ENCODE results near the gene TARS3. TPM values are rescaled to one million over a fixed set of nuclear protein-coding genes. Genes with fewer than 3 reads are reported as not detected.

TARS3 gene
- total RNA-seq, 1 experiment from 2014 or later: 9.5 TPM

- DNase-seq (ENCODE audit: low spot score): no peak
- no peak overlapping the region for H3K4me3 Mint-ChIP-seq
- ATAC-seq: no peak
- H3K9me3 Mint-ChIP-seq: no peaks in the 10 kb centered on the region
- ChIA-PET CTCF (no interaction called here), POLR2A (no interaction called here)
- peaks cover 17% of the 10 kb centered on the region for H3K4me1 Mint-ChIP-seq
- no peak overlapping the region for H3K27ac Mint-ChIP-seq
- peaks cover 10% of the 10 kb centered on the region for H3K27me3 Mint-ChIP-seq (ENCODE audit: low read depth)
- TF ChIP-seq JAZF1 (CRISPR knock-in tag; IDR thresholded peaks at IDR 0.05) (no peak), PRDM15 (CRISPR knock-in tag; IDR thresholded peaks at IDR 0.05) (no peak), TEAD1 (CRISPR knock-in tag; IDR thresholded peaks at IDR 0.05) (no peak), FOXJ3 (CRISPR knock-in tag; IDR thresholded peaks at IDR 0.05; ENCODE audit: borderline replicate concordance) (no peak), FOXP4 (CRISPR knock-in tag; IDR thresholded peaks at IDR 0.05) (no peak), ZBTB43 (CRISPR knock-in tag; IDR thresholded peaks at IDR 0.05) (no peak), PRRX2 (CRISPR knock-in tag; IDR thresholded peaks at IDR 0.05) (no peak), NR3C1 (CRISPR knock-in tag; conservative IDR thresholded peaks at IDR 0.05; ENCODE audit: low read depth) (no peak), ZNF532 (CRISPR knock-in tag; IDR thresholded peaks at IDR 0.05; ENCODE audit: borderline replicate concordance) (no peak), IRF2 (CRISPR knock-in tag; IDR thresholded peaks at IDR 0.05; ENCODE audit: borderline replicate concordance, low read depth) (no peak), PREB (CRISPR knock-in tag; IDR thresholded peaks at IDR 0.05; ENCODE audit: borderline replicate concordance) (no peak), ZBTB21 (CRISPR knock-in tag; IDR thresholded peaks at IDR 0.05; ENCODE audit: borderline replicate concordance) (no peak), NFE2L1 (CRISPR knock-in tag; IDR thresholded peaks at IDR 0.05) (no peak), ATF2 (CRISPR knock-in tag; IDR thresholded peaks at IDR 0.05; ENCODE audit: borderline replicate concordance, low read depth) (no peak), ATF3 (CRISPR knock-in tag; conservative IDR thresholded peaks at IDR 0.05) (no peak), ETV6 (CRISPR knock-in tag; IDR thresholded peaks at IDR 0.05) (no peak), RORB (CRISPR knock-in tag; IDR thresholded peaks at IDR 0.05) (no peak), ZNF396 (CRISPR knock-in tag; IDR thresholded peaks at IDR 0.05; ENCODE audit: borderline replicate concordance) (no peak)
- H3K36me3 Mint-ChIP-seq: no peaks in the 10 kb centered on the region
Observed at GRCh38 chr15:101611580-101612299, 112.5 kb downstream of the TARS3 start.
